B cell (primary cell): Measurements from ENCODE around the gene SLC19A3. TPM values are rescaled to one million over a fixed set of nuclear protein-coding genes. Genes with fewer than 3 reads are reported as not detected.

ENCODE experiments used
- ATAC-seq: fragments of 200-7000 bp; cut with Tn5 transposase; one replicate; pipeline ENCODE4 v1.10.0; 2021; ENCODE audit warnings: low read depth, mild to moderate bottlenecking, moderate number of reproducible peaks, moderate library complexity
- CTCF ChIA-PET: fragments of 350-600 bp; sonication (Branson Sonifier 250); formaldehyde crosslinking; loops from one replicate; lab custom pipeline; 2021; ENCODE audit warnings: antibody characterized with exemption, inconsistent platforms; lab: Charles Lee
- POLR2A ChIA-PET: fragments of 350-600 bp; sonication (Branson Sonifier 250); formaldehyde crosslinking; loops from one replicate; lab custom pipeline; 2021; ENCODE audit warnings: antibody characterized with exemption; lab: Charles Lee
- DNase-seq: peaks from one replicate; pipeline ENCODE4 v3.0.0; 2013
- H2AFZ ChIP-seq: 2 replicates; pipeline ENCODE4 v1.6.1; 2012; ENCODE audit warnings: mild to moderate bottlenecking, low read depth, low read length; ENCODE audit not compliant: insufficient read depth, poor library complexity, severe bottlenecking
- H3K27ac ChIP-seq, 2 donors: 1 replicate in 1 of 2; 2 replicates in 1 of 2; pipeline ENCODE4 v1.5.1; 2012 to 2013; ENCODE audit warnings: low read length in 2 of 2, mild to moderate bottlenecking in 2 of 2, moderate library complexity in 1 of 2
- H3K27me3 ChIP-seq, 4 experiments: fragments of 200-600 bp in 1 of 4; sonication (generic) in 1 of 4; replicated peaks in 1 of 4; 1 replicate in 2 of 4; 2 replicates in 2 of 4; pipeline versions ENCODE4 v1.6.1 to v1.7.0; 2013 to 2016; ENCODE audit warnings: low read length in 3 of 4, mild to moderate bottlenecking in 2 of 4, mixed read lengths in 1 of 4, moderate library complexity in 1 of 4; ENCODE audit not compliant: insufficient read depth in 4 of 4, control insufficient read depth in 3 of 4; ENCODE audit errors: control extremely low read depth in 1 of 4
- H3K36me3 ChIP-seq, 2 experiments: replicated peaks in 1 of 2; 1 replicate in 1 of 2; 2 replicates in 1 of 2; pipeline versions ENCODE4 v1.6.1 to v1.7.1; 2013; ENCODE audit warnings: low read length in 1 of 2; ENCODE audit not compliant: insufficient read depth in 2 of 2, control insufficient read depth in 1 of 2; ENCODE audit errors: control extremely low read depth in 1 of 2, extremely low read depth in 1 of 2
- H3K4me1 ChIP-seq, 2 donors: fragments of 200-600 bp in 1 of 2; sonication (generic) in 1 of 2; 1 replicate in 1 of 2; 2 replicates in 1 of 2; pipeline versions ENCODE4 v1.5.1 to v1.6.1; 2013 to 2017; ENCODE audit warnings: low read length in 2 of 2; ENCODE audit not compliant: control insufficient read depth in 2 of 2, insufficient read depth in 2 of 2
- H3K4me2 ChIP-seq: replicated peaks from 2 replicates; pipeline ENCODE3; 2012; ENCODE audit warnings: mild to moderate bottlenecking, low read depth, low read length; ENCODE audit not compliant: poor library complexity, severe bottlenecking
- H3K4me3 ChIP-seq, 5 experiments: fragments of 200-600 bp in 1 of 5; sonication (generic) in 1 of 5; 1 replicate in 3 of 5; 2 replicates in 2 of 5; pipeline versions ENCODE4 v1.5.1 to v1.7.0; 2011 to 2016; ENCODE audit warnings: low read length in 4 of 5, mild to moderate bottlenecking in 4 of 5, low read depth in 2 of 5, control low read depth in 1 of 5, moderate library complexity in 1 of 5; ENCODE audit not compliant: insufficient read depth in 1 of 5; ENCODE audit errors: control extremely low read depth in 1 of 5, extremely low read depth in 1 of 5
- H3K79me2 ChIP-seq: fragments of 200-600 bp; sonication (generic); one replicate; pipeline ENCODE4 v1.6.0; 2016; ENCODE audit warnings: low read length; ENCODE audit not compliant: control insufficient read depth, insufficient read depth
- H3K9ac ChIP-seq: fragments of 200-600 bp; sonication (generic); 2 replicates; pipeline ENCODE4 v1.6.1; 2017; ENCODE audit warnings: mild to moderate bottlenecking, low read length, moderate library complexity
- H3K9me3 ChIP-seq, 3 donors: one replicate each; pipeline versions ENCODE4 v1.6.1 to v1.7.1; 2013; ENCODE audit warnings: low read length in 2 of 3; ENCODE audit not compliant: control insufficient read depth in 2 of 3, insufficient read depth in 1 of 3; ENCODE audit errors: control extremely low read depth in 1 of 3
- H4K20me1 ChIP-seq: 2 replicates; pipeline ENCODE4 v1.6.0; 2012; ENCODE audit warnings: mild to moderate bottlenecking, low read length; ENCODE audit not compliant: insufficient read depth, control insufficient read depth, poor library complexity, severe bottlenecking
- H3K27ac Mint-ChIP-seq: one replicate; pipeline ENCODE4 v1.8.0; 2021; ENCODE audit warnings: mixed read lengths
- H3K27me3 Mint-ChIP-seq: one replicate; pipeline ENCODE4 v1.8.0; 2021; ENCODE audit warnings: mixed read lengths
- H3K4me1 Mint-ChIP-seq: one replicate; pipeline ENCODE4 v1.8.0; 2021; ENCODE audit warnings: mixed read lengths
- H3K4me3 Mint-ChIP-seq: one replicate; pipeline ENCODE4 v1.8.0; 2021; ENCODE audit warnings: mixed read lengths
- H3K9me3 Mint-ChIP-seq: one replicate; pipeline ENCODE4 v1.8.0; 2022; ENCODE audit warnings: mixed read lengths; ENCODE audit not compliant: insufficient read depth
- EZH2 ChIP-seq: IDR thresholded peaks from 2 replicates; pipeline ENCODE4 v1.6.1; 2012; ENCODE audit warnings: borderline replicate concordance, low read depth, mild to moderate bottlenecking, moderate library complexity, low read length; ENCODE audit not compliant: insufficient read depth, poor library complexity, severe bottlenecking
- WGBS: methylation state at CpG from one replicate; pipeline ENCODE4 v1.1.5; 2013; ENCODE audit warnings: missing lambda C conversion rate; ENCODE audit not compliant: insufficient coverage; 5-methylcytosine and 5-hydroxymethylcytosine counted together
- intact Hi-C: fragments of 100-400 bp; cut with micrococcal nuclease; formaldehyde crosslinking; loops from one replicate; pipeline ENCODE4 v1.10.0; 2022
- polyA plus RNA-seq: library from polyadenylated mRNA; depleted of rRNA; stranded (reverse); fragments of >200 nt; gene quantifications from 2 replicates; pipeline ENCODE4 v1.2.3, GENCODE V29; 2012
- total RNA-seq, 2 donors: library from RNA; stranded (reverse); fragments of 120-200 nt in 1 of 2; gene quantifications; 1 replicate in 1 of 2; 2 replicates in 1 of 2; pipeline versions ENCODE4 v1.2.3 to v1.2.4, GENCODE V29; 2013 to 2022
- TF ChIP-seq, protein P1 (sequence below): fragments of 200-600 bp; IDR thresholded peaks from one replicate; pipeline ENCODE4 v1.8.0; 2022; ENCODE audit warnings: antibody characterized with exemption, mild to moderate bottlenecking

Gene SLC19A3
- total and polyA plus RNA-seq, 2 donors (not counting 1 experiment from before 2014, with no cell fraction given) = not detected

DNA sequence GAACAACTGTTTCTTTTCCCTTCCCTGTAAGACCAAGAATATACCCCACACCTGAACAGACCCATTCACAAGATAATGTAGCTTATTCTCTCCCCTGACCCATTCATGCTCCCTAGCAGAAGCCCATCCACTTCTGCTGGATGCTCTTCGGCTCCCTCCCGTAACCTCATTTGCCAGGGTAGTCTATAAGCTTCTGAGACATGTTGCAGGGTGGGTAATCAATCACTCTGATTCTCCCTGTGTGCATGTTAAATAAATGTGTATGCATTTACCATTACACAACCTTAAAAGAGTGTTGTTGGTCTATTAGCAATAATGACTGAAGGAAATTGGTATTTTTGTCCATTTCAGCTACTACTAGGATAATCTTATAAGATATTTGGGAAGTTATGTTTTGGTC lies 1.3 kb downstream of the SLC19A3 start:
- Mint-ChIP-seq H3K9me3 (no peaks in the 10 kb centered on the region), H3K4me1 (peaks cover 2% of the 10 kb centered on the region), H3K27ac (no peak overlapping the region), H3K27me3 (peaks cover 22% of the 10 kb centered on the region), H3K4me3 (no peak overlapping the region)
- no peaks in the 10 kb centered on the region for H4K20me1 ChIP-seq
- ATAC-seq (no peak), DNase-seq (no peak)
- H3K79me2 ChIP-seq = no peaks in the 10 kb centered on the region
- no peak overlapping the region for H3K4me3 ChIP-seq
- H3K4me1 ChIP-seq = peaks cover 5% of the 10 kb centered on the region in 2 donors
- no peaks in the 10 kb centered on the region for H3K36me3 ChIP-seq
- no peak overlapping the region for H3K4me2 ChIP-seq
- POLR2A ChIA-PET = no interaction called here
- H3K27me3 ChIP-seq = peaks cover 0 to 11% (median 7%) of the 10 kb centered on the region in 4 experiments
- H3K9ac ChIP-seq = no peak overlapping the region
- H2AFZ ChIP-seq = no peak overlapping the region
- no peak overlapping the region for H3K27ac ChIP-seq
- TF ChIP-seq, protein P1, sequence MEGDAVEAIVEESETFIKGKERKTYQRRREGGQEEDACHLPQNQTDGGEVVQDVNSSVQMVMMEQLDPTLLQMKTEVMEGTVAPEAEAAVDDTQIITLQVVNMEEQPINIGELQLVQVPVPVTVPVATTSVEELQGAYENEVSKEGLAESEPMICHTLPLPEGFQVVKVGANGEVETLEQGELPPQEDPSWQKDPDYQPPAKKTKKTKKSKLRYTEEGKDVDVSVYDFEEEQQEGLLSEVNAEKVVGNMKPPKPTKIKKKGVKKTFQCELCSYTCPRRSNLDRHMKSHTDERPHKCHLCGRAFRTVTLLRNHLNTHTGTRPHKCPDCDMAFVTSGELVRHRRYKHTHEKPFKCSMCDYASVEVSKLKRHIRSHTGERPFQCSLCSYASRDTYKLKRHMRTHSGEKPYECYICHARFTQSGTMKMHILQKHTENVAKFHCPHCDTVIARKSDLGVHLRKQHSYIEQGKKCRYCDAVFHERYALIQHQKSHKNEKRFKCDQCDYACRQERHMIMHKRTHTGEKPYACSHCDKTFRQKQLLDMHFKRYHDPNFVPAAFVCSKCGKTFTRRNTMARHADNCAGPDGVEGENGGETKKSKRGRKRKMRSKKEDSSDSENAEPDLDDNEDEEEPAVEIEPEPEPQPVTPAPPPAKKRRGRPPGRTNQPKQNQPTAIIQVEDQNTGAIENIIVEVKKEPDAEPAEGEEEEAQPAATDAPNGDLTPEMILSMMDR = no peak
- no peak for TF ChIP-seq EZH2
- peaks cover 0 to 6% (median 0%) of the 10 kb centered on the region in 3 donors for H3K9me3 ChIP-seq
- CTCF ChIA-PET = interaction anchor here (0.7 kb wide), 2 partner anchors 236 to 652 kb away, joined by 3 to 5 read pairs; no protein-coding TSS in a partner anchor
- no CpG with 5 or more reads among the region's 2 CpGs for WGBS
- intact Hi-C loops = no loop called here

DNA sequence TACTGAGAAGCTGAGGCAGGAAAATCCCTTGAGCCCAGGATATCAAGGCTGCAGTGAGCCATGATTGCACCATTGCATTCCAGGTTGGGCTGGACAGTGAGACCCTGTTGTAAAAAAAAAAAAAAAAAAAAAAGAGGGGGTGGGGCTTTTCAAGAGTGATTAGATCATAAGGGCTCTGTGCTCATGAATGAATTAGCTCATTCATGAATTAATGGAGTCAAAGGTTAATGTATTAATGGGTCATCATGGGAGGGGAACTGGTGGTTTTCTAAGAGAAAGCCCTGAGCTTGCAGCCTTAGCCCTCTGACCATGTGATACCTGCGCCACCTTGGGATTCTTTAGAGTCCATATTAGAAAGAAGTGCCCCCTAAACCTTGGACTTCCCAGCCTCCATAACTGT lies 4.5 kb downstream of the SLC19A3 start:
- no peaks in the 10 kb centered on the region for H3K79me2 ChIP-seq
- no peaks in the 10 kb centered on the region for H4K20me1 ChIP-seq
- H3K4me3 ChIP-seq = no peak overlapping the region
- H3K27ac ChIP-seq = no peak overlapping the region
- no peak overlapping the region for H3K27ac Mint-ChIP-seq
- ATAC-seq (no peak), DNase-seq (no peak)
- no peak overlapping the region for H3K9ac ChIP-seq
- peaks cover 0 to 6% (median 0%) of the 10 kb centered on the region in 3 donors for H3K9me3 ChIP-seq
- H3K36me3 ChIP-seq = no peaks in the 10 kb centered on the region
- H2AFZ ChIP-seq = no peak overlapping the region
- no peak overlapping the region for H3K4me3 Mint-ChIP-seq
- CTCF ChIA-PET = interaction anchor here (0.6 kb wide), 1 partner anchor 50 kb away, joined by 3 read pairs; no protein-coding TSS in a partner anchor
- peaks cover 5% of the 10 kb centered on the region in 2 donors for H3K4me1 ChIP-seq
- TF ChIP-seq EZH2 = no peak
- TF ChIP-seq, protein P1 = no peak
- POLR2A ChIA-PET = no interaction called here
- peaks cover 15% of the 10 kb centered on the region for H3K27me3 Mint-ChIP-seq
- intact Hi-C loops = no loop called here
- peaks cover 0 to 10% (median 5%) of the 10 kb centered on the region in 4 experiments for H3K27me3 ChIP-seq
- WGBS = no CpG with 5 or more reads among the region's 1 CpG
- peaks cover 2% of the 10 kb centered on the region for H3K4me1 Mint-ChIP-seq
- no peaks in the 10 kb centered on the region for H3K9me3 Mint-ChIP-seq
- no peak overlapping the region for H3K4me2 ChIP-seq
